H1 (cell line): ENCODE measurements around the gene RAB1A. TPM values are rescaled to one million over a fixed set of nuclear protein-coding genes. Genes with fewer than 3 reads are reported as not detected.
"Not testable (repeated sequence)": the region's sequence is repeated elsewhere in the genome, so short reads cannot be mapped to it uniquely, and the experiment has no call there.

Experiments used
- CTCF ChIA-PET: fragments of 300-600 bp; sonication (Branson Sonifier 250); formaldehyde crosslinking; loops from one replicate; lab custom pipeline; 2021; ENCODE audit not compliant: partially characterized antibody; lab: Charles Lee
- POLR2A ChIA-PET: fragments of 300-600 bp; sonication (Branson Sonifier 250); formaldehyde crosslinking; loops from one replicate; lab custom pipeline; 2021; ENCODE audit warnings: inconsistent platforms; ENCODE audit not compliant: partially characterized antibody; lab: Charles Lee
- DNase-seq, 2 experiments: peaks; one replicate each; pipeline versions ENCODE4 v3.0.0 to v3.0.0-alpha.2; 2010 to 2022; ENCODE audit warnings: low spot score in 2 of 2, low read depth in 1 of 2, mixed read lengths in 1 of 2
- FAIRE-seq: peaks from 2 replicates; lab custom pipeline; 2011; peaks lifted over from hg19 to GRCh38; lab: Jason Lieb, UNC
- H2AFZ ChIP-seq: 2 replicates; pipeline ENCODE4 v1.8.1; 2012; ENCODE audit warnings: low read length, inconsistent platforms
- H2AK5ac ChIP-seq: 2 replicates; pipeline ENCODE4 v1.6.1; 2013; ENCODE audit warnings: low read depth, low read length
- H2BK120ac ChIP-seq: replicated peaks from 2 replicates; pipeline ENCODE3; 2013; ENCODE audit warnings: low read depth, low read length, inconsistent platforms
- H2BK12ac ChIP-seq: 2 replicates; pipeline ENCODE4 v1.6.1; 2013; ENCODE audit warnings: low read depth, low read length
- H2BK15ac ChIP-seq: 2 replicates; pipeline ENCODE4 v1.6.1; 2013; ENCODE audit warnings: low read length
- H2BK20ac ChIP-seq: 2 replicates; pipeline ENCODE4 v1.6.1; 2013; ENCODE audit warnings: low read length
- H2BK5ac ChIP-seq: 2 replicates; pipeline ENCODE4 v1.6.1; 2013; ENCODE audit warnings: low read depth, low read length
- H3K14ac ChIP-seq: 2 replicates; pipeline ENCODE4 v1.6.1; 2013; ENCODE audit warnings: inconsistent platforms; ENCODE audit not compliant: insufficient read length
- H3K18ac ChIP-seq: 2 replicates; pipeline ENCODE4 v1.6.1; 2013; ENCODE audit warnings: low read length; ENCODE audit errors: extremely low read depth
- H3K23ac ChIP-seq: 2 replicates; pipeline ENCODE4 v1.6.1; 2013; ENCODE audit warnings: inconsistent platforms; ENCODE audit not compliant: insufficient read length
- H3K23me2 ChIP-seq: 2 replicates; pipeline ENCODE4 v1.6.1; 2013; ENCODE audit warnings: low read depth, low read length
- H3K27ac ChIP-seq: 2 replicates; pipeline ENCODE4 v1.6.1; 2011; ENCODE audit warnings: low read depth, low read length, inconsistent platforms
- H3K27me3 ChIP-seq, 4 experiments: replicated peaks in 1 of 4; 1 replicate in 1 of 4; 2 replicates in 3 of 4; pipeline versions ENCODE4 v1.6.1 to v1.8.1; 2011 to 2013; ENCODE audit warnings: low read length in 3 of 4, mild to moderate bottlenecking in 3 of 4, inconsistent platforms in 2 of 4, mixed read lengths in 2 of 4, moderate library complexity in 1 of 4; ENCODE audit not compliant: control insufficient read depth in 3 of 4, insufficient read depth in 3 of 4; ENCODE audit errors: extremely low read depth in 1 of 4
- H3K36me3 ChIP-seq, 4 experiments: 2 replicates each; pipeline versions ENCODE4 v1.6.1 to v1.8.1; 2011 to 2013; ENCODE audit warnings: mild to moderate bottlenecking in 4 of 4, low read length in 3 of 4, moderate library complexity in 2 of 4, control low read depth in 1 of 4, inconsistent platforms in 1 of 4; ENCODE audit not compliant: insufficient read depth in 4 of 4, control insufficient read depth in 2 of 4
- H3K4ac ChIP-seq: replicated peaks from 2 replicates; pipeline ENCODE3; 2013; ENCODE audit warnings: low read length, low read depth, mixed read lengths, inconsistent platforms; ENCODE audit not compliant: insufficient read length
- H3K4me1 ChIP-seq, 4 experiments: replicated peaks in 1 of 4; 1 replicate in 1 of 4; 2 replicates in 3 of 4; pipeline versions ENCODE4 v1.6.1 to v1.8.1; 2011 to 2013; ENCODE audit warnings: low read length in 3 of 4, inconsistent platforms in 2 of 4, mixed read lengths in 1 of 4; ENCODE audit not compliant: insufficient read depth in 4 of 4, control insufficient read depth in 3 of 4
- H3K4me2 ChIP-seq, 2 experiments: 2 replicates each; pipeline versions ENCODE4 v1.6.1 to v1.8.1; 2011 to 2013; ENCODE audit warnings: low read depth in 2 of 2, low read length in 2 of 2, control low read depth in 1 of 2, inconsistent platforms in 1 of 2, mild to moderate bottlenecking in 1 of 2; ENCODE audit not compliant: insufficient read depth in 1 of 2
- H3K4me3 ChIP-seq, 4 experiments: fragments of 200-600, 300-600 bp in 1 of 4; sonication (generic), shearing (Covaris generic), sonication (Bioruptor Twin) in 1 of 4; 2 replicates each; pipeline versions ENCODE4 v1.5.1 to v1.8.1; 2011 to 2016; ENCODE audit warnings: low read length in 4 of 4, low read depth in 3 of 4, control low read depth in 2 of 4, inconsistent platforms in 2 of 4, mild to moderate bottlenecking in 2 of 4, mixed read lengths in 1 of 4, moderate library complexity in 1 of 4; ENCODE audit not compliant: insufficient read depth in 2 of 4; ENCODE audit errors: extremely low read depth in 1 of 4
- H3K56ac ChIP-seq: replicated peaks from 2 replicates; pipeline ENCODE3; 2013; ENCODE audit warnings: low read depth, mild to moderate bottlenecking, mixed read lengths, low read length, inconsistent platforms; ENCODE audit not compliant: insufficient read length
- H3K79me1 ChIP-seq: 2 replicates; pipeline ENCODE4 v1.6.1; 2013; ENCODE audit warnings: low read depth, low read length, control low read depth
- H3K79me2 ChIP-seq, 2 experiments: 2 replicates each; pipeline versions ENCODE4 v1.6.1 to v1.8.1; 2012 to 2013; ENCODE audit warnings: low read length in 2 of 2, mild to moderate bottlenecking in 2 of 2, inconsistent platforms in 1 of 2; ENCODE audit not compliant: insufficient read depth in 2 of 2, control insufficient read depth in 1 of 2
- H3K9ac ChIP-seq, 4 experiments: replicated peaks in 1 of 4; 1 replicate in 1 of 4; 2 replicates in 3 of 4; pipeline versions ENCODE4 v1.6.1 to v1.8.1; 2011 to 2013; ENCODE audit warnings: low read depth in 3 of 4, low read length in 3 of 4, control low read depth in 2 of 4, mild to moderate bottlenecking in 2 of 4, moderate library complexity in 2 of 4, inconsistent platforms in 1 of 4; ENCODE audit errors: extremely low read depth in 1 of 4
- H3K9me3 ChIP-seq, 2 experiments: 2 replicates each; pipeline versions ENCODE4 v1.6.1 to v1.8.1; 2012 to 2013; ENCODE audit warnings: mild to moderate bottlenecking in 2 of 2, moderate library complexity in 2 of 2, control low read depth in 1 of 2, inconsistent platforms in 1 of 2, low read depth in 1 of 2, low read length in 1 of 2, mixed read lengths in 1 of 2; ENCODE audit not compliant: insufficient read depth in 2 of 2
- H4K20me1 ChIP-seq, 2 experiments: replicated peaks in 1 of 2; 2 replicates each; pipeline versions ENCODE3 to v1.8.1; 2011 to 2013; ENCODE audit warnings: inconsistent platforms in 2 of 2, low read length in 2 of 2, mild to moderate bottlenecking in 1 of 2; ENCODE audit not compliant: insufficient read depth in 2 of 2, control insufficient read depth in 1 of 2
- H4K5ac ChIP-seq: 2 replicates; pipeline ENCODE4 v1.6.1; 2013; ENCODE audit warnings: low read length, low read depth, mixed read lengths, inconsistent platforms; ENCODE audit not compliant: insufficient read length
- H4K8ac ChIP-seq: 2 replicates; pipeline ENCODE4 v1.8.0; 2013; ENCODE audit warnings: mild to moderate bottlenecking, moderate library complexity, low read length, inconsistent platforms; ENCODE audit not compliant: insufficient read depth; ENCODE audit errors: extremely low read depth
- H4K91ac ChIP-seq: replicated peaks from 2 replicates; pipeline ENCODE3; 2013; ENCODE audit warnings: low read length, mixed read lengths, inconsistent platforms; ENCODE audit not compliant: insufficient read length
- WGBS, 2 experiments: shearing (Covaris generic) in 1 of 2; methylation state at CpG; one replicate each; pipeline versions ENCODE4 v1.1.6 to v1.1.7; 2013 to 2015; ENCODE audit warnings: low lambda C conversion rate in 2 of 2, mixed read lengths in 2 of 2, inconsistent platforms in 1 of 2, low coverage in 1 of 2, missing lambda C conversion rate in 1 of 2; ENCODE audit not compliant: insufficient replicate concordance in 2 of 2, insufficient coverage in 1 of 2, insufficient read length in 1 of 2; ENCODE audit errors: extremely low coverage in 1 of 2, missing lambda C conversion rate in 1 of 2; 5-methylcytosine and 5-hydroxymethylcytosine counted together
- polyA plus RNA-seq, 7 experiments: library from polyadenylated mRNA; depleted of rRNA in 3 of 7; stranded (reverse) in 5 of 7; unstranded in 2 of 7; fragments of >200 nt in 5 of 7; fragments of 200-250 nt in 2 of 7; gene quantifications; 1 replicate in 5 of 7; 2 replicates in 1 of 7; 4 replicates in 1 of 7; pipeline versions ENCODE4 v1.2.1 to v1.2.3, GENCODE V29; 2011 to 2013; ENCODE audit warnings: missing spikeins in 2 of 7, mixed read lengths in 2 of 7
- total RNA-seq: library from RNA; stranded (reverse); fragmentation: NEBNext Ultra II Directional; extraction: Animal tissue kit (Norgen Biotek cat#: 25700); gene quantifications from 2 replicates; pipeline ENCODE4 v1.2.1, GENCODE V29; 2021

The RAB1A gene
- total and polyA plus RNA-seq, 2 of the 8 experiments (the other 6 are each of a cell fraction or from before 2014, with no cell fraction given) = 77.9 to 120 TPM

DNA sequence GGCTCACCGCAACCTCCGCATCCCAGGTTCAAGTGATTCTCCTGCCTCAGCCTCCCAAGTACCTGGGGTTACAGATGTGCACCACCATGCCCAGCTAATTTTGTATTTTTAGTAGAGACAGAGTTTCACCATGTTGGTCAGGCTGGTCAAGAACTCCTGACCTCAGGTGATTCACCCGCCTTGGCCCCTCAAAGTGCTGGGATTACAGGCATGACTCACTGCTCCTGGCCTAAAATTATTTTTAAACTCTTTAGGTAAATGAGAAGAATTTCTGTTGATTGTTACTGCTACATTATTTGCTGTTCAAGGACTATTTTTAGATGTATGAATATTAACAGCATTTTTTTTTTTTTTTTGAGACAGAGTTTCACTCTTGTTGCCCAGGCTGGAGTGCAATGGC is 44.1 kb upstream of the RAB1A start:
- H2BK12ac ChIP-seq, H3K4me3 ChIP-seq, H2BK5ac ChIP-seq, H3K4ac ChIP-seq, POLR2A ChIA-PET, FAIRE-seq, DNase-seq, H3K27ac ChIP-seq, H3K79me2 ChIP-seq, H2BK15ac ChIP-seq, H3K9ac ChIP-seq, H2AFZ ChIP-seq, H4K91ac ChIP-seq, H3K18ac ChIP-seq, H2BK120ac ChIP-seq, H3K4me2 ChIP-seq, H3K79me1 ChIP-seq, H3K23ac ChIP-seq, H3K23me2 ChIP-seq, H2BK20ac ChIP-seq, H3K9me3 ChIP-seq, H3K27me3 ChIP-seq, H3K36me3 ChIP-seq, H4K20me1 ChIP-seq, H4K5ac ChIP-seq, H2AK5ac ChIP-seq, H3K14ac ChIP-seq, H4K8ac ChIP-seq, H3K4me1 ChIP-seq, H3K56ac ChIP-seq: not testable (repeated sequence)
- 94% methylated on average over 3 of the region's 3 CpGs; no CpG with 5 or more reads in 1 of the 2 experiments for WGBS, 2 experiments
- CTCF ChIA-PET = interaction anchor here (1.5 to 2.8 kb wide), 3 partner anchors 13 to 109 kb away, joined by 4 to 14 read pairs (median 5); no protein-coding TSS in a partner anchor
